Measurements from ENCODE around the gene CNTNAP5. TPM values are rescaled to one million over a fixed set of nuclear protein-coding genes. Genes with fewer than 3 reads are reported as not detected.

Gene CNTNAP5
- total RNA-seq, 1 donor from 2014 or later = 5.0 TPM

DNA sequence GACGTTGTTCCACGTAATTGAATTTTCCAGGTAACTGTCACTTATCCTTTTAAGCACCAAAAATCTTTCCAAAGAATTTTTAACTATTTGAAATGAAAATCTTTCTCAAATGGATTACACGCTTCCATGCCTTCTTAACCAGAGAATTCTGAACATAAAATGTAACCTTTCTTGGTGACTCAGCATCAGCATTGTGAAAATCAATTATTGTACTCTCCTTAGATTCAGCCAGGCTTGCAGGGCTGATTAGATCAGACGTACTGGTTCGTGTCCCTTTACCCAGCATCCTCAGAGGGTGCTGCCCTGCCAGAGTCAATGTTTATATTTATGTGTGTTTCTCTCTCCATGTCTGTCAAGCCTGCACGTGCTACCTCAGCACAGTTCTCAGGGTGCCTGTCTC, 623.9 kb downstream of the CNTNAP5 start:
- TF ChIP-seq, protein P1, sequence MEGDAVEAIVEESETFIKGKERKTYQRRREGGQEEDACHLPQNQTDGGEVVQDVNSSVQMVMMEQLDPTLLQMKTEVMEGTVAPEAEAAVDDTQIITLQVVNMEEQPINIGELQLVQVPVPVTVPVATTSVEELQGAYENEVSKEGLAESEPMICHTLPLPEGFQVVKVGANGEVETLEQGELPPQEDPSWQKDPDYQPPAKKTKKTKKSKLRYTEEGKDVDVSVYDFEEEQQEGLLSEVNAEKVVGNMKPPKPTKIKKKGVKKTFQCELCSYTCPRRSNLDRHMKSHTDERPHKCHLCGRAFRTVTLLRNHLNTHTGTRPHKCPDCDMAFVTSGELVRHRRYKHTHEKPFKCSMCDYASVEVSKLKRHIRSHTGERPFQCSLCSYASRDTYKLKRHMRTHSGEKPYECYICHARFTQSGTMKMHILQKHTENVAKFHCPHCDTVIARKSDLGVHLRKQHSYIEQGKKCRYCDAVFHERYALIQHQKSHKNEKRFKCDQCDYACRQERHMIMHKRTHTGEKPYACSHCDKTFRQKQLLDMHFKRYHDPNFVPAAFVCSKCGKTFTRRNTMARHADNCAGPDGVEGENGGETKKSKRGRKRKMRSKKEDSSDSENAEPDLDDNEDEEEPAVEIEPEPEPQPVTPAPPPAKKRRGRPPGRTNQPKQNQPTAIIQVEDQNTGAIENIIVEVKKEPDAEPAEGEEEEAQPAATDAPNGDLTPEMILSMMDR (conservative IDR thresholded peaks at IDR 0.05) = no peak
- Mint-ChIP-seq H3K9me3 (no peaks in the 10 kb centered on the region), H3K27ac (no peak overlapping the region), H3K36me3 (no peaks in the 10 kb centered on the region), H3K4me1 (ENCODE audit: unreplicated experiment) (peaks cover 9% of the 10 kb centered on the region), H3K27me3 (no peaks in the 10 kb centered on the region), H3K4me3 (no peak overlapping the region)
- no peak for DNase-seq (ENCODE audit: extremely low spot score, unreplicated experiment)

DNA sequence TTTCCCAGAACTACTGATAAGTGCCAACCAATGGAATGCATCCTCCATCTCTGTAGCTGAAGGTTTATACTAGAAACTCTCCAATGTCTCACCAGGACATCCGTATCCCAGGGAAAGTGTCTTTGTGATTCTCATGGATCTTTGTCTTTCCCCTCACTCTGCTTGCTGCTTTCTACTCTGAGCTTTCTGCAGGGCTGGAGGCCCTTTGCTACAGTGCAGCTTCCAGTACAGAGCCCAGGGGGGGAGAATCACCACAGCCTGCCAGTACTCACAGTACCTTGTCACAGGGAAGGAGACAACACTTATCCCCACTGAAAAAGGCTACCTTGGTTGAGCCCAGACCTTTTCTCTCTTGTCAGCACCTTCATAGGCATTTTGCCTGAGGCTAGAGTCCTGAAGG, 627.0 kb downstream of the CNTNAP5 start:
- Mint-ChIP-seq H3K4me3 (no peak overlapping the region), H3K27me3 (no peaks in the 10 kb centered on the region), H3K4me1 (ENCODE audit: unreplicated experiment) (peaks cover 1% of the 10 kb centered on the region), H3K9me3 (no peaks in the 10 kb centered on the region), H3K27ac (no peak overlapping the region), H3K36me3 (no peaks in the 10 kb centered on the region)
- no peak for DNase-seq (ENCODE audit: extremely low spot score, unreplicated experiment)
- TF ChIP-seq, protein P1 (conservative IDR thresholded peaks at IDR 0.05) = no peak

DNA sequence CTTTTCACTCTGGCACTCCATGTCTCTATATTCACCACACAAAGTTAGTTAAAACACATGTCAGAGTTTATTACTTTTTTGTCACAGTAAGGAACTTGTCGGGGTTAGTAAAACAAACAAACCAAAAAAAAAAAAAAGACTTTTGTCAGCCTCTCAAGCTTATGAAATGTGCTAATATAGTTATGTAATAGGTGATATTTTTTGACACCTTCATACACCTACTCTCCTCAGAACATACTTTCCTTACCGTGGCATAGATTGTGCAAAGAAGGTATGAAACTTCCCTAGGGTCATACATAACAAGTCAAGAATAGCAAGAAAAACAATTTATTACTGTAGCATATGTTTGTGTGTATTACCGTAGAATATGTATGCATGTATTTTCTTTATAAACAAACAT, 633.3 kb downstream of the CNTNAP5 start:
- Mint-ChIP-seq H3K9me3 (no peaks in the 10 kb centered on the region), H3K36me3 (no peaks in the 10 kb centered on the region), H3K27ac (no peak overlapping the region)

DNA sequence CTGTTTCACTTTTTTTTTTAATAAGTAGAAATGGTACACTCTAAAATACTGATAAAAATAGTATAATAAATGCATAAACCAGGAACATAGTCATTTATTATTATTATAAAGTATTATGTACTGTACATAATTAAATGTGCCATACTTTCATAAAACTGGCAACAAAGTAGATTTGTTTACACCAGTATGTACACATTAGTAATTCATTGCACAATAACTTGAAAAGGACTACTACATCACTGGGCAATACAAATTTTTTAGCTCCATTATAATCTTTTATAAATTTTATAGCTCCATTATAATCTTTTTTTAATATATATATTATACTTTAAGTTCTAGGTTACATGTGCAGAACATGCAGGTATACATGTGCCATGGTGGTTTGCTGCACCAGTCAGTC, 636.5 kb downstream of the CNTNAP5 start:
- Mint-ChIP-seq H3K27ac (no peak overlapping the region), H3K4me3 (no peak overlapping the region), H3K27me3 (no peaks in the 10 kb centered on the region), H3K36me3 (no peaks in the 10 kb centered on the region), H3K9me3 (no peaks in the 10 kb centered on the region), H3K4me1 (ENCODE audit: unreplicated experiment) (no peaks in the 10 kb centered on the region)
- TF ChIP-seq, protein P1 (conservative IDR thresholded peaks at IDR 0.05) = no peak
- no peak for DNase-seq (ENCODE audit: extremely low spot score, unreplicated experiment)

More for the DNA sequence above, 633.3 kb downstream of the CNTNAP5 start:
- Mint-ChIP-seq H3K27me3 (no peaks in the 10 kb centered on the region), H3K4me1 (ENCODE audit: unreplicated experiment) (no peaks in the 10 kb centered on the region), H3K4me3 (no peak overlapping the region)
- DNase-seq (ENCODE audit: extremely low spot score, unreplicated experiment) = no peak
- TF ChIP-seq, protein P1 (conservative IDR thresholded peaks at IDR 0.05) = no peak

DNA sequence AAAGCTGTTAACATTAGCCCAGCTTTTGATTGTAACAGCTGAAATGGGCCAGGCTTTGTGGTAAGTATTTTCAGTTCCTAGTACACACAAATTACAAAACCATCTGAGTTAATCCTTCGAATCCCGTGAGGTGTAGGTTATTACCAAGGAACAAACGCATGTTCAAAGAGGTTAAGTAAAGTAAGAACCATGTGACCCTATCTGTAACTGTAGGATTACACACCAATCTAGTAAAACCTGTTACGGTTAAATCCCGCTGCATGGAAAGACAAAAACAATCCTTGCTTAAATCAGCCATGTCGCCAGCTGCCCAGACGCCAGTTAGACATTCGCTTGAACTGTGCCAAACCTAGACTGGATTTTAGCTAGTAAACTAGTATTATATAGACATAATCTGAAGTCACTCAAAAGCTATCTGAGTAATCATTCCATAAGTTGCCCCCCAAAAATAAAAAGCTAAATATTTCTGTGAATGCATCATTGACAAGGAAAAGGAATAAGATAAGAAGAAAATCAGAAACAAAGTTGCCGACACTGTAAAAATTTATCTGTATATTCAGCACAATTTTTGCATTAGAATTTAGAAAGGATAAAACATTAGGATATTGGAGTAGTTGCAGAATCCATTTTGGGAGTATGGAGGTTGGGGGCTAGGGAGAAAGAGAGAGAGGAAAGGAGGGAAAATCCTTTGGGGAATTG, 638.0 kb downstream of the CNTNAP5 start:
- Mint-ChIP-seq H3K9me3 (no peaks in the 10 kb centered on the region), H3K36me3 (no peaks in the 10 kb centered on the region), H3K4me3 (no peak overlapping the region), H3K27me3 (no peaks in the 10 kb centered on the region), H3K27ac (no peak overlapping the region), H3K4me1 (ENCODE audit: unreplicated experiment) (no peaks in the 10 kb centered on the region)
- TF ChIP-seq, protein P1 (conservative IDR thresholded peaks at IDR 0.05) = no peak
- DNase-seq (ENCODE audit: extremely low spot score, unreplicated experiment) = no peak

All from type B pancreatic cell (in vitro differentiated cells).